ENCODE data around the gene TENM3. TPM values are rescaled to one million over a fixed set of nuclear protein-coding genes. Genes with fewer than 3 reads are reported as not detected.

The TENM3 gene
- total RNA-seq, 1 experiment from 2014 or later, result not detected

DNA sequence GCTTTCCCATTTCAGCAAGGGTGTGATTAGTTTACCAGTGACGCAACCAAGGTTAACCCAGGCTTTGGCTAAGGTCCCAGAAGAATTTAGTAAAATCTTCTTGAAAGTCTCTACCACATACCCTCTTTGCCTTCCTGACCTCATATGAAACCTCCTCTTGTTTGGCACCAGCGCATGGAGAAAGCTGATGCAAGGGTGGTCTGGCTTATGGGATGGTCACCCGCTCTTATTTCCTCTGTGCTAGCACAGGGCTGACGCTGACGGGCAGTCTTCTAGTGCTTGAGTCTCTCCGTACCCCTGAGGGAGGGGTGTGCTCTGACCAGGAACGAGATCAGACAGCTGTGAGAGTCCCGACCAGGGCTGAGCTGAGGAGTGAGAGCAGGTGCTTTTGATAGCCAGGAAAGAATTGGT lies 137.6 kb downstream of the TENM3 start:
- ChIA-PET CTCF (no interaction called here), POLR2A (ENCODE audit: unreplicated experiment) (no interaction called here)
- H3K36me3 ChIP-seq (ENCODE audit: low read depth), result no peaks in the 10 kb centered on the region
- no TSS peak for BruUV-seq (replicated peaks)
- H2AFZ ChIP-seq, result no peak overlapping the region
- no peak overlapping the region for H3K27ac ChIP-seq
- intact Hi-C loops (cut with micrococcal nuclease; ENCODE audit: unreplicated experiment), result no loop called here
- TF ChIP-seq EZH2 (IDR thresholded peaks at IDR 0.05; ENCODE audit: low read depth), result no peak
- TF ChIP-seq, protein P1, sequence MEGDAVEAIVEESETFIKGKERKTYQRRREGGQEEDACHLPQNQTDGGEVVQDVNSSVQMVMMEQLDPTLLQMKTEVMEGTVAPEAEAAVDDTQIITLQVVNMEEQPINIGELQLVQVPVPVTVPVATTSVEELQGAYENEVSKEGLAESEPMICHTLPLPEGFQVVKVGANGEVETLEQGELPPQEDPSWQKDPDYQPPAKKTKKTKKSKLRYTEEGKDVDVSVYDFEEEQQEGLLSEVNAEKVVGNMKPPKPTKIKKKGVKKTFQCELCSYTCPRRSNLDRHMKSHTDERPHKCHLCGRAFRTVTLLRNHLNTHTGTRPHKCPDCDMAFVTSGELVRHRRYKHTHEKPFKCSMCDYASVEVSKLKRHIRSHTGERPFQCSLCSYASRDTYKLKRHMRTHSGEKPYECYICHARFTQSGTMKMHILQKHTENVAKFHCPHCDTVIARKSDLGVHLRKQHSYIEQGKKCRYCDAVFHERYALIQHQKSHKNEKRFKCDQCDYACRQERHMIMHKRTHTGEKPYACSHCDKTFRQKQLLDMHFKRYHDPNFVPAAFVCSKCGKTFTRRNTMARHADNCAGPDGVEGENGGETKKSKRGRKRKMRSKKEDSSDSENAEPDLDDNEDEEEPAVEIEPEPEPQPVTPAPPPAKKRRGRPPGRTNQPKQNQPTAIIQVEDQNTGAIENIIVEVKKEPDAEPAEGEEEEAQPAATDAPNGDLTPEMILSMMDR (conservative IDR thresholded peaks at IDR 0.05), result no peak
- no peaks in the 10 kb centered on the region for H3K9me3 ChIP-seq (ENCODE audit: insufficient read depth, low read depth)
- H3K9me2 ChIP-seq (ENCODE audit: insufficient read depth), result no peaks in the 10 kb centered on the region
- no peak overlapping the region for H3K4me3 ChIP-seq
- no peaks in the 10 kb centered on the region for H3K4me1 ChIP-seq (replicated peaks; ENCODE audit: insufficient read depth)
- peaks cover 15% of the 10 kb centered on the region for H3K27me3 ChIP-seq (ENCODE audit: insufficient read depth, low read depth)
- H3F3A ChIP-seq (ENCODE audit: insufficient read depth, low read depth), result no peaks in the 10 kb centered on the region
- no peaks in the 10 kb centered on the region for H3K79me2 ChIP-seq (ENCODE audit: low read depth)
- no peaks in the 10 kb centered on the region for H4K20me1 ChIP-seq (ENCODE audit: insufficient read depth)
- no peak for DNase-seq
- no peak overlapping the region for H3K4me2 ChIP-seq

DNA sequence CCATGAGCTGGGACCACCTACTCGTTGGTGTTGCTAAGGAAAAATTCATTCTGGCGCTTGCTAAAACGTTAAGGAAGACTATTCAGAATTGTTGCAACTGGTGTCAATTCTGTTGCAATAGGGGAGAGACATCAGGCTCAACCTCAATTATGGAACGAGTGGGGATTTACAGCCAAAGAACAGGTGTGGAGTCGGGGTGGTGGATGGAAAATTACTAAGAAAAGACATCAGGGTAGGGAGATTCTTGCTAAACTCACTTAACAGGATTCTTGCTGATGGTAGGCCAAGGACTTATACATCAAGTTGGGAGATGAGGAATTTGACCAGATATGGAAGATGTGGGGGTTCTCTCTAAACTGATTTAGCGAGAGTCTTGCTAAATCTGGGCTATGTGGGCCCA lies 139.7 kb downstream of the TENM3 start:
- H3K4me1 ChIP-seq (replicated peaks; ENCODE audit: insufficient read depth), result no peaks in the 10 kb centered on the region
- no peaks in the 10 kb centered on the region for H3K9me2 ChIP-seq (ENCODE audit: insufficient read depth)
- H3K4me2 ChIP-seq, result no peak overlapping the region
- no peaks in the 10 kb centered on the region for H3K36me3 ChIP-seq (ENCODE audit: low read depth)
- H3K27me3 ChIP-seq (ENCODE audit: insufficient read depth, low read depth), result peaks cover 15% of the 10 kb centered on the region
- no peak overlapping the region for H3K27ac ChIP-seq
- no peak for DNase-seq
- no peaks in the 10 kb centered on the region for H3K9me3 ChIP-seq (ENCODE audit: insufficient read depth, low read depth)
- intact Hi-C loops (cut with micrococcal nuclease; ENCODE audit: unreplicated experiment), result no loop called here
- no peaks in the 10 kb centered on the region for H3F3A ChIP-seq (ENCODE audit: insufficient read depth, low read depth)
- H3K4me3 ChIP-seq, result no peak overlapping the region
- ChIA-PET CTCF (no interaction called here), POLR2A (ENCODE audit: unreplicated experiment) (no interaction called here)
- H2AFZ ChIP-seq, result no peak overlapping the region
- BruUV-seq (replicated peaks), result no TSS peak
- TF ChIP-seq, protein P1 (conservative IDR thresholded peaks at IDR 0.05), result no peak
- TF ChIP-seq EZH2 (IDR thresholded peaks at IDR 0.05; ENCODE audit: low read depth), result no peak
- no peaks in the 10 kb centered on the region for H4K20me1 ChIP-seq (ENCODE audit: insufficient read depth)
- H3K79me2 ChIP-seq (ENCODE audit: low read depth), result no peaks in the 10 kb centered on the region

DNA sequence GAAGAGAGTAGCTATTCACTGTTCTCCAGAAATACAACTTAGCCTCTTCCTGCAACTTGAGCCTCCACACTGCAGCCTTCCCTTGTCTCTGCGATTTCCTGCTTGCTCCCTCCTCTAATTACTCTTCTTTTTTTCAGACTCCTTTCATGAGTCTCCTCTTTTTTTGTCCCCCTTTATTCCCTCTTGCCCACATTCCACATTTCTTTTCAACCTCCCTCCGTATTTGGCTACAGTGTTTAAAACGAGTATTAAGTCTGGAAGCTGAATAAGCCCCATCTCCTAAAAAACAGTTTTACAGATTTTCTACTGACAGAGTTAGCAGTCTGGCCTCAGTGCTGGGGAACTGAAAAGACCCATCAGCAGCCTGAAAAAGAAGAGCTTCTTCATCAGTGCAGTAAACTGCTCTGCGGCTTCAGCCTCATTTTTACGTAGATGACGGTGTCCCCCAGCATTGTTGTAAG lies 141.5 kb downstream of the TENM3 start:
- H3F3A ChIP-seq (ENCODE audit: insufficient read depth, low read depth), result no peaks in the 10 kb centered on the region
- peaks cover 7% of the 10 kb centered on the region for H3K27me3 ChIP-seq (ENCODE audit: insufficient read depth, low read depth)
- H3K4me1 ChIP-seq (replicated peaks; ENCODE audit: insufficient read depth), result no peaks in the 10 kb centered on the region
- TF ChIP-seq EZH2 (IDR thresholded peaks at IDR 0.05; ENCODE audit: low read depth), result no peak
- TF ChIP-seq, protein P1 (conservative IDR thresholded peaks at IDR 0.05), result no peak
- H3K4me2 ChIP-seq, result no peak overlapping the region
- DNase-seq, result no peak
- no peaks in the 10 kb centered on the region for H3K79me2 ChIP-seq (ENCODE audit: low read depth)
- ChIA-PET CTCF (no interaction called here), POLR2A (ENCODE audit: unreplicated experiment) (no interaction called here)
- no peak overlapping the region for H3K4me3 ChIP-seq
- H4K20me1 ChIP-seq (ENCODE audit: insufficient read depth), result no peaks in the 10 kb centered on the region
- BruUV-seq (replicated peaks), result no TSS peak
- no peak overlapping the region for H3K27ac ChIP-seq
- H3K9me3 ChIP-seq (ENCODE audit: insufficient read depth, low read depth), result no peaks in the 10 kb centered on the region
- no peaks in the 10 kb centered on the region for H3K9me2 ChIP-seq (ENCODE audit: insufficient read depth)
- no peaks in the 10 kb centered on the region for H3K36me3 ChIP-seq (ENCODE audit: low read depth)
- no peak overlapping the region for H2AFZ ChIP-seq
- intact Hi-C loops (cut with micrococcal nuclease; ENCODE audit: unreplicated experiment), result no loop called here
